ENCODE data around the gene DMBT1. TPM values are rescaled to one million over a fixed set of nuclear protein-coding genes. Genes with fewer than 3 reads are reported as not detected.

DMBT1 gene
- total RNA-seq, 1 donor from 2014 or later, result 0.08 TPM

GRCh38 chr10:122532601-122533296, 27.8 kb upstream of the DMBT1 start:
- Mint-ChIP-seq H3K9me3 (ENCODE audit: unreplicated experiment) (peaks cover 6% of the 10 kb centered on the region), H3K4me1 (ENCODE audit: unreplicated experiment) (peaks cover 8% of the 10 kb centered on the region)

GRCh38 chr10:122537545-122537944, 23.0 kb upstream of the DMBT1 start:
- no peak overlapping the region for H3K27ac Mint-ChIP-seq (ENCODE audit: unreplicated experiment)
- no peak overlapping the region for H3K4me3 Mint-ChIP-seq (ENCODE audit: unreplicated experiment)
- H3K36me3 Mint-ChIP-seq (ENCODE audit: unreplicated experiment), result no peaks in the 10 kb centered on the region
- peaks cover 6% of the 10 kb centered on the region for H3K9me3 Mint-ChIP-seq (ENCODE audit: unreplicated experiment)
- peaks cover 54% of the 10 kb centered on the region for H3K27me3 Mint-ChIP-seq (ENCODE audit: unreplicated experiment)
- no peak for DNase-seq (ENCODE audit: extremely low spot score, unreplicated experiment)
- H3K4me1 Mint-ChIP-seq (ENCODE audit: unreplicated experiment), result no peaks in the 10 kb centered on the region
- TF ChIP-seq CTCF (IDR thresholded peaks at IDR 0.05), result no peak

More at GRCh38 chr10:122532601-122533296, 27.8 kb upstream of the DMBT1 start:
- Mint-ChIP-seq H3K27ac (ENCODE audit: unreplicated experiment) (no peak overlapping the region), H3K27me3 (ENCODE audit: unreplicated experiment) (peaks cover 24% of the 10 kb centered on the region), H3K36me3 (ENCODE audit: unreplicated experiment) (no peaks in the 10 kb centered on the region), H3K4me3 (ENCODE audit: unreplicated experiment) (no peak overlapping the region)
- DNase-seq (ENCODE audit: extremely low spot score, unreplicated experiment), result no peak
- TF ChIP-seq CTCF (IDR thresholded peaks at IDR 0.05), result no peak

GRCh38 chr10:122541541-122542002, 19.0 kb upstream of the DMBT1 start:
- Mint-ChIP-seq H3K4me3 (ENCODE audit: unreplicated experiment) (no peak overlapping the region), H3K4me1 (ENCODE audit: unreplicated experiment) (no peaks in the 10 kb centered on the region), H3K27me3 (ENCODE audit: unreplicated experiment) (peaks cover 51% of the 10 kb centered on the region), H3K36me3 (ENCODE audit: unreplicated experiment) (no peaks in the 10 kb centered on the region), H3K9me3 (ENCODE audit: unreplicated experiment) (peaks cover 3% of the 10 kb centered on the region), H3K27ac (ENCODE audit: unreplicated experiment) (no peak overlapping the region)
- no peak for DNase-seq (ENCODE audit: extremely low spot score, unreplicated experiment)
- TF ChIP-seq CTCF (IDR thresholded peaks at IDR 0.05), result no peak

GRCh38 chr10:122543676-122544445, 16.7 kb upstream of the DMBT1 start:
- Mint-ChIP-seq H3K4me1 (ENCODE audit: unreplicated experiment) (no peaks in the 10 kb centered on the region), H3K36me3 (ENCODE audit: unreplicated experiment) (no peaks in the 10 kb centered on the region), H3K4me3 (ENCODE audit: unreplicated experiment) (no peak overlapping the region), H3K27me3 (ENCODE audit: unreplicated experiment) (peaks cover 41% of the 10 kb centered on the region), H3K27ac (ENCODE audit: unreplicated experiment) (no peak overlapping the region), H3K9me3 (ENCODE audit: unreplicated experiment) (no peaks in the 10 kb centered on the region)
- TF ChIP-seq CTCF (IDR thresholded peaks at IDR 0.05), result no peak
- DNase-seq (ENCODE audit: extremely low spot score, unreplicated experiment), result no peak

GRCh38 chr10:122544493-122544892, 16.1 kb upstream of the DMBT1 start:
- no peak overlapping the region for H3K27ac Mint-ChIP-seq (ENCODE audit: unreplicated experiment)
- H3K36me3 Mint-ChIP-seq (ENCODE audit: unreplicated experiment), result no peaks in the 10 kb centered on the region
- H3K4me3 Mint-ChIP-seq (ENCODE audit: unreplicated experiment), result no peak overlapping the region
- peaks cover 38% of the 10 kb centered on the region for H3K27me3 Mint-ChIP-seq (ENCODE audit: unreplicated experiment)
- H3K9me3 Mint-ChIP-seq (ENCODE audit: unreplicated experiment), result no peaks in the 10 kb centered on the region
- TF ChIP-seq CTCF (IDR thresholded peaks at IDR 0.05), result no peak
- DNase-seq (ENCODE audit: extremely low spot score, unreplicated experiment), result no peak
- no peaks in the 10 kb centered on the region for H3K4me1 Mint-ChIP-seq (ENCODE audit: unreplicated experiment)

Data from osteocyte (in vitro differentiated cells).